Astrocyte (in vitro differentiated cells and primary cell): ENCODE results near the gene NCAPD2.

Experiments
- EZH2 ChIP-seq: IDR thresholded peaks from 2 replicates; pipeline ENCODE4 v1.6.1; 2012; ENCODE audit warnings: mild to moderate bottlenecking, low read length, inconsistent platforms; ENCODE audit not compliant: insufficient read depth
- TF ChIP-seq, protein P1 (sequence below): IDR thresholded peaks from 2 replicates; pipeline ENCODE4 v1.5.1; 2011; ENCODE audit warnings: low read depth, mild to moderate bottlenecking, inconsistent platforms, low read length, moderate library complexity; ENCODE audit not compliant: insufficient read depth

DNA sequence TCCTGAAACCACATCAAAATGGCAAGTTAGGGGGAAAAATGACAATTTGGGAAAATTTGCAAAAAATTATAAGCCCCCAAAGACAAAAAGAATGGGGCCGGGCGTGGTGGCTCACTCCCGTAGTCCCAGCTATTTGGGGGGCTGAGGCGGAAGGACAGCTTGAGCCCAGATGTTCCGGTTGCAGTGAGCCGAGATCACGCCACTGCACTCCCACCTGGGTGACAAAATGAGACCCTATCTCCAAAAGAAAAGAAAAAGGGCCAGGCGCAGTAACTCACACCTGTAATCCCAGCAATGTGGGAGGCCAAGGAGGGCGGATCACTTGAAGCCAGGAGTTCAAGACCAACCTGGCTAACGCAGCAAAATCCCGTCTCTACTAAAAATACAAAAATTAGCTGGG, 21.4 kb upstream of the NCAPD2 start:
- TF ChIP-seq, protein P1, sequence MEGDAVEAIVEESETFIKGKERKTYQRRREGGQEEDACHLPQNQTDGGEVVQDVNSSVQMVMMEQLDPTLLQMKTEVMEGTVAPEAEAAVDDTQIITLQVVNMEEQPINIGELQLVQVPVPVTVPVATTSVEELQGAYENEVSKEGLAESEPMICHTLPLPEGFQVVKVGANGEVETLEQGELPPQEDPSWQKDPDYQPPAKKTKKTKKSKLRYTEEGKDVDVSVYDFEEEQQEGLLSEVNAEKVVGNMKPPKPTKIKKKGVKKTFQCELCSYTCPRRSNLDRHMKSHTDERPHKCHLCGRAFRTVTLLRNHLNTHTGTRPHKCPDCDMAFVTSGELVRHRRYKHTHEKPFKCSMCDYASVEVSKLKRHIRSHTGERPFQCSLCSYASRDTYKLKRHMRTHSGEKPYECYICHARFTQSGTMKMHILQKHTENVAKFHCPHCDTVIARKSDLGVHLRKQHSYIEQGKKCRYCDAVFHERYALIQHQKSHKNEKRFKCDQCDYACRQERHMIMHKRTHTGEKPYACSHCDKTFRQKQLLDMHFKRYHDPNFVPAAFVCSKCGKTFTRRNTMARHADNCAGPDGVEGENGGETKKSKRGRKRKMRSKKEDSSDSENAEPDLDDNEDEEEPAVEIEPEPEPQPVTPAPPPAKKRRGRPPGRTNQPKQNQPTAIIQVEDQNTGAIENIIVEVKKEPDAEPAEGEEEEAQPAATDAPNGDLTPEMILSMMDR: no peak
- TF ChIP-seq EZH2: no peak
